Large intestine (tissue), 3 donors: ENCODE results near the gene ZC3HAV1. TPM values are rescaled to one million over a fixed set of nuclear protein-coding genes. Genes with fewer than 3 reads are reported as not detected.

Experiments used
- DNase-seq, 2 donors: peaks; one replicate each; pipeline versions ENCODE4 v3.0.0 to v3.0.0-alpha.2; 2013
- H3K27ac ChIP-seq: one replicate; pipeline ENCODE4 v1.5.1; 2013; ENCODE audit warnings: low read length
- H3K27me3 ChIP-seq: 2 replicates; pipeline ENCODE4 v1.6.1; 2013; ENCODE audit warnings: low read length; ENCODE audit not compliant: control insufficient read depth, insufficient read depth
- H3K36me3 ChIP-seq: 2 replicates; pipeline ENCODE4 v1.6.1; 2013; ENCODE audit warnings: low read length; ENCODE audit not compliant: control insufficient read depth, insufficient read depth
- H3K4me1 ChIP-seq: one replicate; pipeline ENCODE4 v1.6.1; 2013; ENCODE audit warnings: low read length; ENCODE audit not compliant: control insufficient read depth, insufficient read depth
- H3K4me3 ChIP-seq: one replicate; pipeline ENCODE4 v1.5.1; 2013; ENCODE audit warnings: low read length
- H3K9me3 ChIP-seq: one replicate; pipeline ENCODE4 v1.6.1; 2013; ENCODE audit warnings: mild to moderate bottlenecking, low read depth, low read length, moderate library complexity; ENCODE audit not compliant: control insufficient read depth
- WGBS: methylation state at CpG from one replicate; pipeline ENCODE4 v1.1.5; 2013; ENCODE audit warnings: low lambda C conversion rate; ENCODE audit not compliant: insufficient coverage; 5-methylcytosine and 5-hydroxymethylcytosine counted together
- polyA plus RNA-seq: library from polyadenylated mRNA; unstranded; fragments of 120-200 nt; gene quantifications from one replicate; pipeline ENCODE4 v1.2.1, GENCODE V29; 2013

Gene ZC3HAV1
- polyA plus RNA-seq, 1 donor: 20.0 TPM

DNA sequence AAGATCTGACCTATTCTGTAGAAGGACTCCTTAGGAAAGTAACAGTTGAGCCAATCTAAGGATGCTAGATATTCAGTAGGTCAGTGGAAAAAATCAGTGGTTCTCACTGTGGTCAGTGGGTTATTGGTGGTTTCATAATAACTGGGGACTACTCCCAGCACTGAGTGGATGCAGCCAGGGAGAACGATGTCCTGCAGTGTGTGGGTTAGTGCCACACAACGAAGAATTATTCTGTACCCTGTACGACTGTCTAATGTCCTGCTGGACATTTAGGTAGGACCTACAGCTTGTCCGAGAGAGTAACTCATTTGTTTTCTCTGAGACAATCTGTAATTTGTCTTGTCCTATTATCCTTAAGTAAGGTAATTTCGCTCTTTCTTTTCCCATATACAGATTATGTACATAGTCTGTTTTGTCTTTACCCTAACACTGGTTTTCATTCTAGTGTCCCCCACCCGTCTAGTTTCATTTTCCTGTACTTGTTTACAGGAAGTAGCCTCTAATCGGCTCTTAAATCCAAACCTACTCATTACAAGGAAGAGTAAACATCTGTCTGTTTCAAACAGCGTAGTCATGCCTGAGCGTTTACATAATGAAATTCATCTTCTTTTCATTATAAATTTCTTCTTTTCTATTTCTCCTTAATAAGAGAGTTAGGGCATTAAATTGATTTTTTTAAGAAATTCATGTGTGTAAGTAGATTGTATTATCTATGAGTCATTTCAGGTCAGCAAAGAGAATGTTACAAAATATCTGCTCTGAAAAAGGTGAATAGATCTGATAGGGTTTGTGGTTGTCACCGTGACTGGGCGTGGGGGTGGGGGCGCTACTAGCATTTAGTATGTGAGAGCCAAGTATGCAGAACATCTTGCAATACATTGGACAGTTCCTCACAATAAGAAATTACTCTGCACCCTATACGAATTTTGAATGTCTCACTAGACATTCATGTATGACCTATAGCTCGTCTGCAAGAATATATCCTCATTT lies 65.4 kb downstream of the ZC3HAV1 start:
- peaks cover 21% of the 10 kb centered on the region for H3K36me3 ChIP-seq
- no peaks in the 10 kb centered on the region for H3K27me3 ChIP-seq
- no peak overlapping the region for H3K27ac ChIP-seq
- H3K9me3 ChIP-seq: no peaks in the 10 kb centered on the region
- H3K4me3 ChIP-seq: no peak overlapping the region
- 82% methylated on average over 8 of the region's 14 CpGs for WGBS
- DNase-seq: no peak
- no peaks in the 10 kb centered on the region for H3K4me1 ChIP-seq

DNA sequence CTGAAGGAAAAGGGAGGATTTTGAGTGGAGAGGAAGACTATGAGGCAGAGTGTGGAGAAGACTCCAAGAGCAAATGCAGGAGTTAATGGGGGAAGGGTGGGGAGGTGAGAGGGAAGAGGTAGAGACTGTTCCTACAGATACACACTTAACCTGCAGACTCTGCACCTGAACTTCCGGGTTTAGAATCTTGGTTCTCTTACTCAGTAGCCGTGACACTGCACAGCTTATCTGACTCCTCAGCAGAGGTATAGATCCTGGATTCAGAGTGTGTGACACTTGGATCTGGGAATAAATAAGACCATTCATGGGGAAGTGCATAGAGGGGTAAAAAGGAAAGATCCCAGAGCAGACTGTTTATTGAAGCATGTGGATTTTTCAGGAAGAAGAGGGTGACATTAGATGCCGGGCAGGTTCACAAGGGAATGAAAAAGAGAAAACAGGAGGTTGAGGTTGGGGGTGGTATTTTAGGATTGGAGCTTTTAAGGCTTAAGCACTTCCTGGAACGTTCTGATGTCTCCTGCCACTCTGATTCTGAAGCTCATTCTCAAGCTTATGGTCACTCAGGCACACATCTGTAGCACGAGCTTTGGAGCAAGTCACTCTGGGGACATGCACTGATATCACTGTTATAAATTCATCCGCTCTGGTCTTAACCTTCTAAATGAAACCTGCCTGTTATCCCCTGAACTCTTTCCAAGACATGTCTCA lies 68.0 kb downstream of the ZC3HAV1 start:
- WGBS: 83% methylated on average over 1 of the region's 6 CpGs

DNA sequence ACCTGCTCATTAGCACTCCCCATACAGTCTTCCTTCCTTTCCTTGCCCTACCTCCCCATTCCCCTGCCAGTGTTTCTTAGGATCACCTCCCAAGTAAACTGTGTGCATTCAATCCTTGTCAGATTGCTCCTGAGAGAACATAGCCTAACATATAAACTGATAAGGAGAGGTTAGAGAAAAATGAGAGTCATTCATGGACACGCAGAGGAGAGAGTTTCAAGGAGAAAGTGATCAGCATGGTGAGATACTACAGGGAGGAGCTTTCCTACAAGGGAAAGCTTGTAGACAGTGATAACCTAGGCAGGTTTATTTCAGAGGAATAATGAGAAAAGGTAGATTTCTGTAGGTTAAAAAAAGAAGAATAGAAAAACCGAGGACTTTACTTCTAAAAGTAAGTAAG lies 70.8 kb downstream of the ZC3HAV1 start:
- H3K36me3 ChIP-seq: peaks cover 4% of the 10 kb centered on the region
- 85% methylated on average over 1 of the region's 2 CpGs for WGBS
- no peak for DNase-seq
- H3K4me3 ChIP-seq: no peak overlapping the region
- no peaks in the 10 kb centered on the region for H3K27me3 ChIP-seq
- peaks cover 7% of the 10 kb centered on the region for H3K4me1 ChIP-seq
- no peak overlapping the region for H3K27ac ChIP-seq
- H3K9me3 ChIP-seq: no peaks in the 10 kb centered on the region

More for the DNA sequence above, 68.0 kb downstream of the ZC3HAV1 start:
- Histone ChIP-seq H3K4me1 (no peaks in the 10 kb centered on the region), H3K27ac (no peak overlapping the region), H3K9me3 (no peaks in the 10 kb centered on the region), H3K36me3 (peaks cover 8% of the 10 kb centered on the region), H3K4me3 (no peak overlapping the region), H3K27me3 (no peaks in the 10 kb centered on the region)
- DNase-seq: no peak

DNA sequence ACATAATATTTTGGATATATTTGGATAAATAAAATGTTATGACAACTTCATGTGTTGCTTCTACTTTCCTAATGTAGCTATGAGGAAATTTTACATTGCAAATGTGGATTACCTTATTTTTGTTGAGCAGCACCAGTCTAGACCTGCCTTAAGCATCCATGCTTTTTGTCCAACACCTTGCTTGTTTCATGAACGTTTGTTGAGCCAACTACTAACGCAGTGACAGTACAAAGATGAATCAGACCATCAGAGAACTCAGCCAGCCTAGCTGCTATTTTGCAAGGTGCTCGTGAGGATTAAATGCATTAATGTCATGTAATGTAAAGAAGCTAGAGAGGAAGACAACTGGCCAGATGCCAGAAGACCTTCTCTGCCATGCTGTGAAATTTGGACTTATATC lies 72.6 kb downstream of the ZC3HAV1 start:
- Histone ChIP-seq H3K36me3 (peaks cover 12% of the 10 kb centered on the region), H3K9me3 (no peaks in the 10 kb centered on the region), H3K27me3 (no peaks in the 10 kb centered on the region), H3K4me1 (peaks cover 7% of the 10 kb centered on the region), H3K4me3 (no peak overlapping the region), H3K27ac (no peak overlapping the region)
- no peak for DNase-seq
- WGBS: no CpG with 5 or more reads among the region's 3 CpGs

GRCh38 chr7:139035586-139036353 lies 73.8 kb downstream of the ZC3HAV1 start, which contains the start of gene ZC3HAV1L:
Gene ZC3HAV1L (minus strand): TSS chr7:139036042. CDS start chr7:139036017, 25 bp downstream.
- Histone ChIP-seq H3K4me1 (peaks cover 7% of the 10 kb centered on the region), H3K27me3 (no peaks in the 10 kb centered on the region), H3K27ac (peak within 1 kb of the TSS; percentile 56), H3K4me3 (peak within 1 kb of the TSS; percentile 55), H3K9me3 (no peaks in the 10 kb centered on the region), H3K36me3 (peaks cover 16% of the 10 kb centered on the region)
- DNase-seq: peak; percentile 67 to 85
- no CpG with 5 or more reads among the region's 82 CpGs for WGBS

DNA sequence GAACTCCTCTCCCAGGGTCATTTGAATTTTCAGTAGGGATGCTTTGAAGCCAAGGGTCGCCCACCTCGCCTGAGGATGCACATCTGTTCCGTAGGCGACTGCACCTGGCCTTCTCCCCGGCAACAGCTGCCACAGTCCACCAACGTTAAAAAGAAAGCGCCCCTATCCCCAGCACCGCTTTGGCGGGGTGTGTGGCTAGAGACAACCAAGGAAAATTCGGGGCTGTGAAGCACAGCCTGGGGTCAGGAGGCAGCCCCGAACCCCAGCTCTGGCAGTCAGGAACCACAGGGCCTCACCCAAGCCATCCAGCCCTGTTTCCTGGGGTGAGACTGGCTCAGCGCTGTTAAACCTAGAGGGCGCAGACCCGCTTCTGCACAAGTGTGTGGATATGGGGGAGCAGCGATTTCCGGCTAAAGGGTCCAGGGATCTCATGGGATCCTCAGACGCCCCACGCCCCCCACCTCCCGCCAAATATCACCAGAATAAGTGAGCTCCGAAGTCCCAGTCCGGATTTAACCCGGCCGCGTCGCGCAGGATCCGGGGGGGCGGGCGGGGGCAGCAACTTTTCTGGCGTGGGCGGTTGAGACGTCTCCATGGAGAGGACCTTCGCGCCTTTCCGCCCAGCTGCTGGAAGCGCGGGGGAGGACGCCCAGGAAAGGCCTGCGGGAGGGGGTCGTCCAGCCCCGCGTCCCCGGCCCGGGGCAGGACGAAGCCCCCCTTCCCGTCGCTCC lies 74.5 kb downstream of the ZC3HAV1 start:
- no peaks in the 10 kb centered on the region for H3K27me3 ChIP-seq
- peak; percentile 10 to 57 for DNase-seq
- peaks cover 7% of the 10 kb centered on the region for H3K4me1 ChIP-seq
- H3K27ac ChIP-seq: no peak overlapping the region
- peak overlapping the region; percentile 55 for H3K4me3 ChIP-seq
- no peaks in the 10 kb centered on the region for H3K9me3 ChIP-seq
- no CpG with 5 or more reads among the region's 47 CpGs for WGBS
- H3K36me3 ChIP-seq: peaks cover 18% of the 10 kb centered on the region

DNA sequence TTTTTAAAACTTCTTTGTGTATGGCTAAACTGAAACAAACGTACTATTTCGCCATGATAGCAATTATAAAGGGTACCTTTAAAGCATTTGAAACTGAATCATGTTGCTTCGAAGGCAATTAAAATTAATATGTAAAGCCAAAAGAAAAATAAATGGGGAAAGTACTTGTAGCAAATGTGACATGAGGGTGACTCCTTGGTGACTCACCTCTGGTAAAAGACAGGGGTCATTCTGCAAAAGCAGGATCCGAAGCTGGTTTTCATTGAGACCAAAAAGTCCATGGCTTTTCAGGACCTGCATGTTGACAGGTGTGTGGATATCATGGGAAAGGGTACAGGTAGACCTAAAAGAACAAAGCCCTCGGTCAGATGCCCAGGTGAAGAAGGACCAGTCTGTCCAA lies 75.2 kb downstream of the ZC3HAV1 start:
- Histone ChIP-seq H3K27ac (no peak overlapping the region), H3K27me3 (no peaks in the 10 kb centered on the region), H3K9me3 (no peaks in the 10 kb centered on the region), H3K4me1 (peaks cover 7% of the 10 kb centered on the region), H3K4me3 (no peak overlapping the region), H3K36me3 (peaks cover 25% of the 10 kb centered on the region)
- no peak for DNase-seq
- 87% methylated on average over 3 of the region's 5 CpGs for WGBS

DNA sequence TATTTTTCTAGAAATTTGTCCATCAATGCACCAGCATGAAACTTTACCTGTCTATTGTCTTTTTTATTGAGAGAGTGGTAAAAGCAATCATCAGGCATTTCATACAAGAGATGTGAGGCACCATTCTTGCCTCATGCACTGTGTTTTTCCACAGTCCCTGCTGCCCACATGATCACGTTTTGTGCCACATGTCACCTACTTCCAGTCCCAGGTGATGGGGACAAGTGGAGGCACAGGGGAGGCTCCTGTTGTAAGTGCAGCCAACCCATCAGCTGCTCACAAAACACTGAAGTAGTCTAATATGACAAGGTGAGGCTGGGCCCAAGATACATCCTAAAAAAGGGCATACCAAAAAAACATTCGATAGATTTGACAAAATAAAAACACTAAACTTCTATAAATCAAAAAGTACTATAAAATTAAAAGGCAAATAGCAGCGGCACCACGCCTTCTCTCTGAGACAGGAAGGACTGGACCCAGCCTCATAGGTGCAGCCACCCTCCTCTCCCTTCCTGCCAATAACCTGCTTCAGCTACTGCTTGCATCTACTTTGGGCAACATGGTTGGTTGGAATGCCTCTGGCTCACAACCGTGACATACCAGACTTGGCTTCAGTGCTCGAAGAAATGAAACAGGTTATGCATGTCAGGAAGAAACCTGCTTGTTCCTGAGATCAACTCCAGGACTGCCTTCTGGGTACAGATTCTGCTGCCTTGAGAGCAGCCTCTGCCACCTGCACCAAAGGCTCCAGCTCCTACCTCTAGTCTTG lies 76.0 kb downstream of the ZC3HAV1 start:
- Histone ChIP-seq H3K4me1 (peaks cover 7% of the 10 kb centered on the region), H3K27ac (no peak overlapping the region), H3K27me3 (no peaks in the 10 kb centered on the region), H3K9me3 (no peaks in the 10 kb centered on the region), H3K36me3 (peaks cover 31% of the 10 kb centered on the region), H3K4me3 (no peak overlapping the region)
- DNase-seq: no peak
- 100% methylated on average over 3 of the region's 6 CpGs for WGBS

- Histone ChIP-seq H3K4me3 (no peak overlapping the region), H3K9me3 (no peaks in the 10 kb centered on the region), H3K4me1 (peaks cover 7% of the 10 kb centered on the region), H3K36me3 (peaks cover 36% of the 10 kb centered on the region), H3K27ac (no peak overlapping the region), H3K27me3 (no peaks in the 10 kb centered on the region)
- WGBS: 100% methylated on average over 3 of the region's 4 CpGs
- DNase-seq: no peak
Observed at GRCh38 chr7:139032473-139032872, 77.0 kb downstream of the ZC3HAV1 start.
